ENCODE measurements around the gene TAS1R2.

GRCh38 chr1:18882486-18882885 lies 23.0 kb upstream of the TAS1R2 start:
- TF ChIP-seq, protein P1, sequence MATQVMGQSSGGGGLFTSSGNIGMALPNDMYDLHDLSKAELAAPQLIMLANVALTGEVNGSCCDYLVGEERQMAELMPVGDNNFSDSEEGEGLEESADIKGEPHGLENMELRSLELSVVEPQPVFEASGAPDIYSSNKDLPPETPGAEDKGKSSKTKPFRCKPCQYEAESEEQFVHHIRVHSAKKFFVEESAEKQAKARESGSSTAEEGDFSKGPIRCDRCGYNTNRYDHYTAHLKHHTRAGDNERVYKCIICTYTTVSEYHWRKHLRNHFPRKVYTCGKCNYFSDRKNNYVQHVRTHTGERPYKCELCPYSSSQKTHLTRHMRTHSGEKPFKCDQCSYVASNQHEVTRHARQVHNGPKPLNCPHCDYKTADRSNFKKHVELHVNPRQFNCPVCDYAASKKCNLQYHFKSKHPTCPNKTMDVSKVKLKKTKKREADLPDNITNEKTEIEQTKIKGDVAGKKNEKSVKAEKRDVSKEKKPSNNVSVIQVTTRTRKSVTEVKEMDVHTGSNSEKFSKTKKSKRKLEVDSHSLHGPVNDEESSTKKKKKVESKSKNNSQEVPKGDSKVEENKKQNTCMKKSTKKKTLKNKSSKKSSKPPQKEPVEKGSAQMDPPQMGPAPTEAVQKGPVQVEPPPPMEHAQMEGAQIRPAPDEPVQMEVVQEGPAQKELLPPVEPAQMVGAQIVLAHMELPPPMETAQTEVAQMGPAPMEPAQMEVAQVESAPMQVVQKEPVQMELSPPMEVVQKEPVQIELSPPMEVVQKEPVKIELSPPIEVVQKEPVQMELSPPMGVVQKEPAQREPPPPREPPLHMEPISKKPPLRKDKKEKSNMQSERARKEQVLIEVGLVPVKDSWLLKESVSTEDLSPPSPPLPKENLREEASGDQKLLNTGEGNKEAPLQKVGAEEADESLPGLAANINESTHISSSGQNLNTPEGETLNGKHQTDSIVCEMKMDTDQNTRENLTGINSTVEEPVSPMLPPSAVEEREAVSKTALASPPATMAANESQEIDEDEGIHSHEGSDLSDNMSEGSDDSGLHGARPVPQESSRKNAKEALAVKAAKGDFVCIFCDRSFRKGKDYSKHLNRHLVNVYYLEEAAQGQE (IDR thresholded peaks at IDR 0.05; ENCODE audit: low read depth, low read length), result no peak
- TF ChIP-seq FOSL2 (IDR thresholded peaks at IDR 0.05; ENCODE audit: borderline replicate concordance, low read depth), result no peak
- no peak for TF ChIP-seq EZH2phosphoT487 (IDR thresholded peaks at IDR 0.05; ENCODE audit: borderline replicate concordance, low read depth)
- TF ChIP-seq TCF12 (IDR thresholded peaks at IDR 0.05), result no peak
- no peak for TF ChIP-seq SIN3A (IDR thresholded peaks at IDR 0.05; ENCODE audit: borderline replicate concordance, low read depth, low read length)
- TF ChIP-seq, protein P2, sequence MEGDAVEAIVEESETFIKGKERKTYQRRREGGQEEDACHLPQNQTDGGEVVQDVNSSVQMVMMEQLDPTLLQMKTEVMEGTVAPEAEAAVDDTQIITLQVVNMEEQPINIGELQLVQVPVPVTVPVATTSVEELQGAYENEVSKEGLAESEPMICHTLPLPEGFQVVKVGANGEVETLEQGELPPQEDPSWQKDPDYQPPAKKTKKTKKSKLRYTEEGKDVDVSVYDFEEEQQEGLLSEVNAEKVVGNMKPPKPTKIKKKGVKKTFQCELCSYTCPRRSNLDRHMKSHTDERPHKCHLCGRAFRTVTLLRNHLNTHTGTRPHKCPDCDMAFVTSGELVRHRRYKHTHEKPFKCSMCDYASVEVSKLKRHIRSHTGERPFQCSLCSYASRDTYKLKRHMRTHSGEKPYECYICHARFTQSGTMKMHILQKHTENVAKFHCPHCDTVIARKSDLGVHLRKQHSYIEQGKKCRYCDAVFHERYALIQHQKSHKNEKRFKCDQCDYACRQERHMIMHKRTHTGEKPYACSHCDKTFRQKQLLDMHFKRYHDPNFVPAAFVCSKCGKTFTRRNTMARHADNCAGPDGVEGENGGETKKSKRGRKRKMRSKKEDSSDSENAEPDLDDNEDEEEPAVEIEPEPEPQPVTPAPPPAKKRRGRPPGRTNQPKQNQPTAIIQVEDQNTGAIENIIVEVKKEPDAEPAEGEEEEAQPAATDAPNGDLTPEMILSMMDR (IDR thresholded peaks at IDR 0.05), result no peak
- TF ChIP-seq JUND (IDR thresholded peaks at IDR 0.05), result no peak
- no peak for TF ChIP-seq RFX5 (IDR thresholded peaks at IDR 0.05; ENCODE audit: low read length)
- no peak for TF ChIP-seq ELF1 (IDR thresholded peaks at IDR 0.05)
- TF ChIP-seq POLR2AphosphoS5 (IDR thresholded peaks at IDR 0.05; ENCODE audit: low read depth, low read length), result no peak
- TF ChIP-seq, protein P3, sequence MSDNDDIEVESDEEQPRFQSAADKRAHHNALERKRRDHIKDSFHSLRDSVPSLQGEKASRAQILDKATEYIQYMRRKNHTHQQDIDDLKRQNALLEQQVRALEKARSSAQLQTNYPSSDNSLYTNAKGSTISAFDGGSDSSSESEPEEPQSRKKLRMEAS (IDR thresholded peaks at IDR 0.05; ENCODE audit: low read depth), result no peak
- no peak for TF ChIP-seq TAF1 (IDR thresholded peaks at IDR 0.05; ENCODE audit: borderline replicate concordance, low read depth, low read length)
- no peak for TF ChIP-seq EP300 (IDR thresholded peaks at IDR 0.05; ENCODE audit: borderline replicate concordance in 1 of 2, low read depth in 1 of 2, low read length in 1 of 2)
